ENCODE measurements around the gene KIRREL2.

DNA sequence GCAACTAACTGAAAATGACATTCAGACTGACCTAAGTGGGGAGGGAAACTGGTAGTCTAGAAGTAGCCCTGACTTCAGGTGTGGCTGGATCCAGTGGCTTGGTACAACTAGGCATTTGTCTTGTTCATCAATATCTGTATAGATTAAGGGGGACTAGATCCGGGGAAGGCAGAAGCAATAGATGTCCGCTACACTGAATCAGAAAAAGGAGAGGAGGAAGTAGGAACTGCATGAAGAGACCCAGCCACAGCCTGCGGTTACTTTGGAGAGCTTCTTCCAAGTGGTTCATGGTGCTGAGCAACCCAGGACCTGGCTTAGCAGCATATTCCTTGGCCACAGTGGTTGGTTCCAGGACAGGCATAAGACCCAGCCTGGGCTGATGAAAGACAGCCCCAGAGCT, 34.1 kb upstream of the KIRREL2 start:
- TF ChIP-seq, protein P1, sequence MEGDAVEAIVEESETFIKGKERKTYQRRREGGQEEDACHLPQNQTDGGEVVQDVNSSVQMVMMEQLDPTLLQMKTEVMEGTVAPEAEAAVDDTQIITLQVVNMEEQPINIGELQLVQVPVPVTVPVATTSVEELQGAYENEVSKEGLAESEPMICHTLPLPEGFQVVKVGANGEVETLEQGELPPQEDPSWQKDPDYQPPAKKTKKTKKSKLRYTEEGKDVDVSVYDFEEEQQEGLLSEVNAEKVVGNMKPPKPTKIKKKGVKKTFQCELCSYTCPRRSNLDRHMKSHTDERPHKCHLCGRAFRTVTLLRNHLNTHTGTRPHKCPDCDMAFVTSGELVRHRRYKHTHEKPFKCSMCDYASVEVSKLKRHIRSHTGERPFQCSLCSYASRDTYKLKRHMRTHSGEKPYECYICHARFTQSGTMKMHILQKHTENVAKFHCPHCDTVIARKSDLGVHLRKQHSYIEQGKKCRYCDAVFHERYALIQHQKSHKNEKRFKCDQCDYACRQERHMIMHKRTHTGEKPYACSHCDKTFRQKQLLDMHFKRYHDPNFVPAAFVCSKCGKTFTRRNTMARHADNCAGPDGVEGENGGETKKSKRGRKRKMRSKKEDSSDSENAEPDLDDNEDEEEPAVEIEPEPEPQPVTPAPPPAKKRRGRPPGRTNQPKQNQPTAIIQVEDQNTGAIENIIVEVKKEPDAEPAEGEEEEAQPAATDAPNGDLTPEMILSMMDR (IDR thresholded peaks at IDR 0.05): no peak
- no peak for TF ChIP-seq POLR2A (IDR thresholded peaks at IDR 0.05)
